IPS DF 6.9 (cell line): Measurements from ENCODE around the gene MPO.

Experiments
- DNase-seq: peaks from one replicate; pipeline ENCODE4 v3.0.0-alpha.2; 2013; ENCODE audit warnings: low read depth, low spot score
- H3K27ac ChIP-seq: one replicate; pipeline ENCODE4 v1.5.1; 2013; ENCODE audit warnings: low read length, control low read depth
- H3K27me3 ChIP-seq: 2 replicates; pipeline ENCODE4 v1.6.1; 2013; ENCODE audit warnings: mild to moderate bottlenecking, low read length; ENCODE audit not compliant: control insufficient read depth, insufficient read depth
- H3K36me3 ChIP-seq: 2 replicates; pipeline ENCODE4 v1.6.1; 2013; ENCODE audit warnings: low read length; ENCODE audit not compliant: control insufficient read depth, insufficient read depth
- H3K4me1 ChIP-seq: 2 replicates; pipeline ENCODE4 v1.6.1; 2013; ENCODE audit warnings: low read length; ENCODE audit not compliant: control insufficient read depth, insufficient read depth
- H3K4me3 ChIP-seq: 2 replicates; pipeline ENCODE4 v1.5.1; 2013; ENCODE audit warnings: mild to moderate bottlenecking, low read length
- H3K9me3 ChIP-seq: 2 replicates; pipeline ENCODE4 v1.6.1; 2013; ENCODE audit warnings: low read length, inconsistent platforms; ENCODE audit not compliant: control insufficient read depth, insufficient read depth
- WGBS: extraction: QIAGEN DNeasy Blood & Tissue Kit; methylation state at CpG from one replicate; pipeline ENCODE4 v1.1.7; 2013; ENCODE audit warnings: mixed read lengths, missing lambda C conversion rate; ENCODE audit not compliant: insufficient read length, insufficient coverage; 5-methylcytosine and 5-hydroxymethylcytosine counted together

The MPO gene

GRCh38 chr17:58227733-58228132, 53.0 kb downstream of the MPO start:
- no peaks in the 10 kb centered on the region for H3K9me3 ChIP-seq
- WGBS: no CpG with 5 or more reads among the region's 3 CpGs
- no peaks in the 10 kb centered on the region for H3K27me3 ChIP-seq
- H3K27ac ChIP-seq: no peak overlapping the region
- H3K4me3 ChIP-seq: no peak overlapping the region
- DNase-seq: no peak
- peaks cover 6% of the 10 kb centered on the region; the same call in 1 of the 2 replicates for H3K4me1 ChIP-seq
- no peaks in the 10 kb centered on the region for H3K36me3 ChIP-seq

GRCh38 chr17:58224315-58224714, 56.4 kb downstream of the MPO start:
- no peak overlapping the region for H3K4me3 ChIP-seq
- H3K36me3 ChIP-seq: no peaks in the 10 kb centered on the region
- 100% methylated on average over 1 of the region's 1 CpG for WGBS
- H3K27ac ChIP-seq: no peak overlapping the region
- no peaks in the 10 kb centered on the region for H3K9me3 ChIP-seq
- H3K4me1 ChIP-seq: peaks cover 5% of the 10 kb centered on the region; the same call in 1 of the 2 replicates
- no peaks in the 10 kb centered on the region for H3K27me3 ChIP-seq
- no peak for DNase-seq
